HL-60/S4 (cell line): ENCODE measurements around the gene SHISA7.

Experiments used
- in situ Hi-C: fragments of 300-500 bp; cut with MboI; formaldehyde crosslinking; loops from 2 replicates; pipeline ENCODE4 v1.14.3; 2022; ENCODE audit warnings: low sequenced_read_pairs

Gene SHISA7

GRCh38 chr19:55391191-55391670 lies 51.9 kb downstream of the SHISA7 start:
- in situ Hi-C loops, result no loop called here

DNA sequence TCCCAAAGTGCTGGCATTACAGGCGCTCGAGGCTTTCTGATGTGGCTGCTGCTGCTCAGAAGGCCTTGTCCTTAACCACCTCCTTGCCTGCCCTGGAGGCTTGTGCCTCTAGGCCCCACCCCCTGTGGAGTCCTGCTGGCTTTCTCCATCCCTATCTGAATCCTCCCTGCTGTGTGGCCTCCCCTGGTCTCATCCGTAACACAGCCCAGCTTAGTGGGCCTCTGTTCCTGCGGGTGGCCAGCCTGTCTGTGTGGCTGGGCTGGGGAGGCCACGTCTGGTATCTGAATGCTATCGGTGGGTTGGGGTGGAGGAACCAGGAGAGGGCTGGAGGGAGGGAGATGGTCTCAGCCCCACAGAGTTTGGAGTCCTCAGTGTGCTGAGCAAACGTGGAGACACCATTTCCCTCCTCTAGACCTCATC lies 52.6 kb downstream of the SHISA7 start:
- in situ Hi-C loops, result no loop called here

DNA sequence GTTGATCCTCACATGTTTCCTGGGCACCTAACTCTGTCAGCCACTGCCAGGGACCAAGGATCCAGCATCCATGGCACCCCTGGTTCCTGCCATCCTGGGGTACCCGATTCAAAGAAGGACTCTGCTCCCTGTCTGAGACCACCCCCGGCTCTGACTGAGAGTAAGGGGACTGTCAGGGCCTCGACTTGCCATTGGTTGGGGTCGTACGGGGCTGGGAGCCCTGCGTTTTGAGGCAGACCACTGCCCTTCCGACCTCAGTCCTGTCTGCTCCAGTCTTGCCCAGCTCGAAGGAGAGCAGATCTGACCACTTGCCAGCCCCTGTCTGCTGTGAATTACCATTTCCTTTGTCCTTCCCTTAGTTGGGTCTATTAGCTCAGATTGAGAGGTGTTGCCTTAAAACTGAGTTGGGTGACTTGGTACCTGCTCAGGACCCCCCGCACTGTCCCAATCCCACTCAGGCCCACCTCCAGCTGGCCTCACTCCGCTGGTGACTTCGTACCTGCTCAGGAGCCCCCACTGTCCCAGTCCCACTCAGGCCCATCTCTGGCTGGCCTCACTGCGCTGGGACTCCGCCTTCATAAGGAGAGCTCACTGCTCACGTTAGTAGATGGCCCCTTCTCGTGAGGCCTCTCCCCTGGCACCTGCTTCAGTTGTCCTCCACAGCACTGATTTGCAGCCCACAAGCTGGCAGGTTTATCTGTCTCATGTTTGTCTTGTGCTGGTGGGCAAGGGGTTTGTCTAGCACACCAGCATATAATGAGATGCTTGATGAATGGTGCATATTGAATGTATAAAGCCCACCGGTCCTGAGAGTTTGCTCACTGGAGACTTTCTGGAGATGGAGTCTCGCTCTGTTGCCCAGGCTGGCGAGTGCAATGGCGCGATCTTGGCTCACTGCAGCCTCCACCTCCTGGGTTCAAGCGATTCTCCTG lies 53.4 kb downstream of the SHISA7 start:
- in situ Hi-C loops, result no loop called here

DNA sequence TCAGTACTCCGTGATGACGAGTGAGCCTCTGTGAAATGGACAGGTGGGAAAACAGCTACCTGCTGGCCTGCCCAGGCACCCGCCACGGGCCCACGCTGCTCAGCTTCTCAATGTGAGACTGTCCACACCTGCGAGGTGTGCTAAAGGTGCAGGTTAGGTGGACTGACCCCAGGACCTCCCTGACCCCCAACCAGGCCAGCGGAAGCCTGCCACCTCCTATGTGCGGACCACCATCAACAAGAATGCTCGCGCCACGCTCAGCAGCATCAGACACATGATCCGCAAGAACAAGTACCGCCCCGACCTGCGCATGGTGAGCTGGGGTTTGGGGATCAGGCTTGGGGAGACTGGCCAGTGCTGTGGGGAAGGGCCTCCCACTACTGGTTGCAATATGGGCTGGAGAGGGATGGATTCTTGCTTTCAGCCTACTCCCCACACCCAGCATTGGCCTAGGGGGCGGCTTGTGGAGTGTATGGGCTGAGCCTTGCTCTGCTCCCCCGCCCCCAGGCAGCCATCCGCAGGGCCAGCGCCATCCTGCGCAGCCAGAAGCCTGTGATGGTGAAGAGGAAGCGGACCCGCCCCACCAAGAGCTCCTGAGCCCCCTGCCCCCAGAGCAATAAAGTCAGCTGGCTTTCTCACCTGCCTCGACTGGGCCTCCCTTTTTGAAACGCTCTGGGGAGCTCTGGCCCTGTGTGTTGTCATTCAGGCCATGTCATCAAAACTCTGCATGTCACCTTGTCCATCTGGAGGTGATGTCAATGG lies 55.2 kb downstream of the SHISA7 start:
- in situ Hi-C loops, result no loop called here

DNA sequence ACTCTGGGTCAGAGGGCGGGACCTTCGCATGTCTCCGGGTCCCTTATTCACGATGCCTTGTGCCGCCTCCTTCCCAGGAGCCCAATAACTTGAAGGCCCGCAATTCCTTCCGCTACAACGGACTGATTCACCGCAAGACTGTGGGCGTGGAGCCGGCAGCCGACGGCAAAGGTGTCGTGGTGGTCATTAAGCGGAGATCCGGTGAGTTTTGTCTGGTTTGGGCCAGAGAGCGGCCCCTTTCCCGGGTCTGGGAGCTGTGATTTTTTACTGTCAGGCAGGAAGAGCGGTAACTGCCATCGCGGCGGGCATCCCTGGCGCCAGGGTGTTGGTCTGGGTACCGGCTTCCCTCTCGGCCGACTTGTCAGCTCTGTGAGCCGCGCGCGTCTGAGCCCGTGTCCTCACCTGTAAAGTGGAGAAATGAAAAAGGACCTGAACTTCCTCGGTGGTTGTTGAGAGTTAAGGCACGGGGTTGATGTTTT lies 56.6 kb downstream of the SHISA7 start:
- in situ Hi-C loops, result no loop called here

GRCh38 chr19:55385724-55386492 lies 57.2 kb downstream of the SHISA7 start, which contains the start of gene RPL28:
RPL28 (plus strand) TSS chr19:55385932; CDS start chr19:55386358, 426 bp downstream.
- in situ Hi-C loops, result no loop called here

DNA sequence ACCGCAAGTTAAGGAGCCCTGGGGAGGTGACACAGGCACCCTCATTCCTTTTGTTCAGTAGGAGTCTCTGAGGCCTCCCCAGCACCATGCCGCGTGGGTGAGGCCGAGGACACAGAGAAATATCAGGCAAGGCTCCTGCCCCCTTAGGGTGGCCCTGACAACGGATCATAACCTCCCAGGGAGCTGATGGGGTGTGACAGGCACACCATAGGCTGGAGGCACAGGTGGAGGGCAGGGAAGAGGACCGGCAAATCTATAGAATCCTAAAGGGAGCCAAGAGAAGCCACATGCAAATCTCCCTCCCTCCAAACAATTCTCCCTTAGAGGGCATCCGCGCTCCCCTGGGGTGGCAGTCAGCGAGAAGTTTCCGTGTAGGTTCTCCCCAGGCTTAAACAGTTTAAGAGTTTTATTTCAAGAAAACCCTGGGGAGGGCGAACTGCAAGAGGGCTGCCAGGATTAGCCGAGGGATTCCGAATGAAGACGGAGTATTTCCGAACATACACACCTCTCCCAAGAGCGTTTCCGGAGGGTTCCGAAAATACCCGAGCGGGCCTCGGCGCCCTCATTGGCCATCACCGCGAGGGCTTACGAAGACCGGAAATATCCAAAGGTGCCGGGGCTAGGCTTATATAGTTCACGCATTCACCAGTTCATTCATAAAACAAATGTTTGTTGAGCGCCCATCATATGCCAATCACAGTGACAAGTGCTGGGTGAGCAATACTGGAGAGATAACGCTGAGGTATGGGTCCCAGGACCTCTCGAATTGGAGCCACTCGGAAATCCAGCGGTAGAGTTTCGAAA lies 58.0 kb downstream of the SHISA7 start:
- in situ Hi-C loops, result no loop called here

GRCh38 chr19:55384131-55384919 lies 58.8 kb downstream of the SHISA7 start, which contains the start of gene TMEM238:
TMEM238 (minus strand) TSS chr19:55384292; CDS start chr19:55384259, 33 bp downstream.
- in situ Hi-C loops, result no loop called here

DNA sequence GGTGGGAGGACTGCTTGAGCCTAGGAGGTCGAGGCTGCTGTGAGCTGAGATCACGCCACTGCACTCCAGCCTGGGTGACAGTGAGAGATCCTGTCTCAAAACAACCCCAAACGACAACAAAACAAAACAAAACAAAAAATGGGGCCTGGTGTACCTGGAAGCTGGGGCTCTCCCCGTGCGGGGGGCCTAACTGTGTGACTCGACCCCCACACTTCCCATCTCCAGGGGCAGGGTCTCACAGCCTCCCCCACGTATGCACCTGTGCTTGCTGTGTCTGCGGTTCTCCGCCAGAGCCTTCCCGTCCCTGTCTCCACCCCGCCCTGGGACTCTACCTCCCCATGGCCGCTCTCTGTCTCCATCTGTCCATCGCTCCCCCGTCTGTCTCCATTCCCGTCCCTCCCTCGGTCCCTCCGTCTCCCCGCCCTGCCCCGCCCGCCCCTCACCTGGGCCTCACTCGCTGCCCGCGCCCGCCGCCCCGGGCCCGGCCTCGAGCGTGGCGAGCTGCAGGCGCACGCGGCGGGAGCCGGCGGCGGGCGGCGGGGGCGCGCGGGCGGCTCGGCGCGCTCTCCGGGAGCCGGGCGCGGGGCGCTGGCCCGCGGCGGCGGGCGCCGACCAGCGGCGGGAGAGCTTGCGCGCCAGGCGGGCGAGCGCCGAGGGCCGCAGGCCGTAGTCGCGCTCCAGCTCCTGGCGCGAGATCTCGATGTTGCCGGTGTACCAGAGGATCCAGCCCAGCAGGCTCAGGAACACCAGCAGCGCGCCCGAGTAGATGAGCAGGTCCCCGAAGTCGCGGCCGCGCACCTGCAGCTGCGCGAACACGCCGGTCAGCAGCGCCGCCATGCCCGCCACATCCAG lies 59.6 kb downstream of the SHISA7 start:
- in situ Hi-C loops, result no loop called here

DNA sequence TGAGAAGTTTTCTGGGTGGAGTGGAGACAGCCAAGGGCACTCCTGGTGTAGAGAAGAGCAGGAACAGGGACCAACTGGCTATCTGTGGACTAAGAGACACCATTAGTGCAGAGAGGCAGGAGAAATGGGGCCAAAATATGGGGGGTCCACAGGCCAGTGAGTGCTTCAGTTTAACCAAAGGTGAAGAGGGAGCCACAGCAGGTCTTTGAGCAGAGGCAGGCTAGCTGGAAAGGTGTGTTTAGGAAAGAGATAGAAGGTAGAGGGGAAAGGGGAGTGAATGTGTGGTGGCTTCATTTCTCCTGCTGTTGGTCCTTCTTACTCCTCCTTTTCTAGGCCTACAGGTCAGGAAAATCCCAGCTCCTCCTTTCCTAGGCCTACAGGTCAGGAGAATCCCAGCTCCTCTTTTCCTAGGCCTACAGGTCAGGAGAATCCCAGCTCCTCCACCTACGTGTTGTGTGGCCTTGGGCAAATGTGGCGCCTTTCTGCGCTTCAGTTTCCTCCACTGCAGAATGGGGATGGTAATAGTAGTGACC lies 60.5 kb downstream of the SHISA7 start:
- in situ Hi-C loops, result no loop called here

DNA sequence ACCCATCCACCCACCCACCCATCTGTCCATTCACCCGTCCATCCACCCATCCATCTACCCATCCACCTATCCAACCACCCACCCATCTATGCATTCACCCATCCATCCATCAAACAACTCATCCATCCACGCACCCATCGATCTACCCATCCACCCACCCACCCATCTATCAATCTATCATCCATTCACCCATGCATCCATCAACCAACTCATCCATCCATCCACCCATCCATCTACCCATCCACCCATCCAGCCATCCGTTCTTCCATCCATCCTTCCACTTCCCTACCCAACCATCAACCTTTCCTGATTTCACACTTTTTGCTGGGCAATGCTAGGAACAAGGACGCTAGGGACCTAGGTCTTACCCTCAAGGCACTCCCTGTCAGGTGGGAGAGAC lies 61.1 kb downstream of the SHISA7 start:
- in situ Hi-C loops, result no loop called here

DNA sequence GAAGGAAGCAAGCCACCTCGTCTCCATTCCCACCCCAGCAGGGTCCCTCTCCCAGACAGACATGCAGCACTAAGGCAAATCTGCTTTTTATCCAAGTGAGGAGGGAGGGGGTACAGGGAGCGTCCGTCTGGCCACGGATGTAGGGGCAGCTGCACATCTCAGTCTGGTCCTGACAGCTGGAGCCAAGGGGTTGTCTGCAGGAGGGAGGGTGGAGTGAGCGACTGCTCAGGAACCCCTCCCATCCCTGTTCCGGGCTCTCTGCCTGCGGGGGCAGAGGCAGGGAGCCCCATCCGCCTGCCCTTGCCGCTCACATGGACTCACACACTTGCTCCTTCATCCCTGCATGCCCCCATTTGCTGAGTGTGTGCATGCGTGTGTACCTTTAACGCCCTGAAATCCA lies 63.9 kb downstream of the SHISA7 start:
- in situ Hi-C loops, result no loop called here
